IMR-90 (cell line): ENCODE measurements around the gene ENPP3.

Experiments
- CHD1 ChIP-seq: IDR thresholded peaks from 2 replicates; pipeline ENCODE4 v1.6.1; 2012; ENCODE audit warnings: low read depth, low read length, improper control_type of control experiment
- FOS ChIP-seq: fragments of 150-350 bp; IDR thresholded peaks from 2 replicates; pipeline ENCODE4 v1.6.1; 2016; ENCODE audit warnings: low read depth, low read length
- POLR2A ChIP-seq: IDR thresholded peaks from 2 replicates; pipeline ENCODE4 v1.6.1; 2012; ENCODE audit warnings: mild to moderate bottlenecking, low read depth, low read length
- RAD21 ChIP-seq: IDR thresholded peaks from 2 replicates; pipeline ENCODE4 v1.6.1; 2012; ENCODE audit warnings: low read length, improper control_type of control experiment
- RFX5 ChIP-seq: IDR thresholded peaks from 2 replicates; pipeline ENCODE4 v1.8.0; 2012; ENCODE audit warnings: low read depth, mild to moderate bottlenecking, low read length, moderate library complexity
- TF ChIP-seq, protein P1 (sequence below): conservative IDR thresholded peaks from 2 replicates; pipeline ENCODE4 v1.5.1; 2012; ENCODE audit warnings: mild to moderate bottlenecking, low read depth, low read length, improper control_type of control experiment

GRCh38 chr6:131683479-131683878 lies 46.4 kb downstream of the ENPP3 start:
- TF ChIP-seq, protein P1, sequence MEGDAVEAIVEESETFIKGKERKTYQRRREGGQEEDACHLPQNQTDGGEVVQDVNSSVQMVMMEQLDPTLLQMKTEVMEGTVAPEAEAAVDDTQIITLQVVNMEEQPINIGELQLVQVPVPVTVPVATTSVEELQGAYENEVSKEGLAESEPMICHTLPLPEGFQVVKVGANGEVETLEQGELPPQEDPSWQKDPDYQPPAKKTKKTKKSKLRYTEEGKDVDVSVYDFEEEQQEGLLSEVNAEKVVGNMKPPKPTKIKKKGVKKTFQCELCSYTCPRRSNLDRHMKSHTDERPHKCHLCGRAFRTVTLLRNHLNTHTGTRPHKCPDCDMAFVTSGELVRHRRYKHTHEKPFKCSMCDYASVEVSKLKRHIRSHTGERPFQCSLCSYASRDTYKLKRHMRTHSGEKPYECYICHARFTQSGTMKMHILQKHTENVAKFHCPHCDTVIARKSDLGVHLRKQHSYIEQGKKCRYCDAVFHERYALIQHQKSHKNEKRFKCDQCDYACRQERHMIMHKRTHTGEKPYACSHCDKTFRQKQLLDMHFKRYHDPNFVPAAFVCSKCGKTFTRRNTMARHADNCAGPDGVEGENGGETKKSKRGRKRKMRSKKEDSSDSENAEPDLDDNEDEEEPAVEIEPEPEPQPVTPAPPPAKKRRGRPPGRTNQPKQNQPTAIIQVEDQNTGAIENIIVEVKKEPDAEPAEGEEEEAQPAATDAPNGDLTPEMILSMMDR: no peak
- TF ChIP-seq POLR2A: no peak
- TF ChIP-seq FOS: no peak
- no peak for TF ChIP-seq CHD1
- TF ChIP-seq RAD21: no peak
- TF ChIP-seq RFX5: no peak
